K562 (cell line): ENCODE results near the gene CENPA. TPM values are rescaled to one million over a fixed set of nuclear protein-coding genes. Genes with fewer than 3 reads are reported as not detected.

Experiments used
- LCOR ChIP-seq: sonication (generic); formaldehyde crosslinking; IDR thresholded peaks from 2 replicates; pipeline ENCODE4 v1.8.0; 2022; ENCODE audit warnings: mild to moderate bottlenecking, missing genetic modification reagents
- POU5F1 ChIP-seq: fragments of 150-350 bp; IDR thresholded peaks from 2 replicates; pipeline ENCODE4 v1.6.1; 2014; ENCODE audit warnings: borderline replicate concordance, low read length, low read depth, mild to moderate bottlenecking; ENCODE audit not compliant: partially characterized antibody
- RBM39 ChIP-seq: fragments of 200-400 bp; formaldehyde crosslinking; optimal IDR thresholded peaks from 2 replicates; pipeline ENCODE3; 2018; ENCODE audit warnings: low read depth, low read length
- RHOXF2B ChIP-seq: fragments of 250-450 bp; sonication (Bioruptor Pico); conservative IDR thresholded peaks from 2 replicates; pipeline ENCODE4 v1.5.1; 2021
- TFE3 ChIP-seq: fragments of 450-650 bp; formaldehyde crosslinking; IDR thresholded peaks from 2 replicates; pipeline ENCODE4 v1.4.0; 2020; ENCODE audit warnings: mild to moderate bottlenecking, mixed read lengths
- ZNF408 ChIP-seq: fragments of 250-450 bp; sonication (Bioruptor Pico); IDR thresholded peaks from 2 replicates; pipeline ENCODE4 v1.4.0; 2020; ENCODE audit warnings: low read depth, mild to moderate bottlenecking, moderate library complexity
- ZNF609 ChIP-seq: sonication (generic); formaldehyde crosslinking; IDR thresholded peaks from 2 replicates; pipeline ENCODE4 v1.8.1; 2023; ENCODE audit warnings: missing genetic modification reagents, mild to moderate bottlenecking, borderline replicate concordance
- polyA plus RNA-seq, 8 experiments: library from polyadenylated mRNA; depleted of rRNA in 4 of 8; stranded (reverse) in 5 of 8; unstranded in 3 of 8; fragments of >200 nt; fragmentation: Nextera tagmentation in 2 of 8; fragmentation: Illumina TruSeq in 1 of 8; extraction: Ambion mirVana in 2 of 8; extraction: Trizol in 1 of 8; gene quantifications; 2 replicates each; pipeline versions ENCODE4 v1.2.1 to v1.2.3, GENCODE V29; 2011 to 2014; ENCODE audit warnings: inconsistent platforms in 1 of 8, missing spikeins in 1 of 8
- total RNA-seq, 7 experiments: library from RNA; depleted of rRNA in 6 of 7; stranded (reverse); fragments of >200 nt in 6 of 7; fragmentation: Illumina TruSeq in 2 of 7; extraction: Trizol in 2 of 7; gene quantifications; 2 replicates each; pipeline versions ENCODE4 v1.2.1 to v1.2.3, GENCODE V29; 2011 to 2021; ENCODE audit warnings: low replicate concordance in 1 of 7
- TF ChIP-seq, protein P1 (sequence below), 2 experiments: fragments of 450-650 bp; formaldehyde crosslinking in 1 of 2; IDR thresholded peaks; 2 replicates each; pipeline versions ENCODE4 v1.4.0 to v1.6.1; 2014 to 2020; ENCODE audit warnings: mild to moderate bottlenecking in 2 of 2, borderline replicate concordance in 1 of 2, low read depth in 1 of 2

Gene CENPA
- total and polyA plus RNA-seq, 9 of the 15 experiments (the other 6 are each of a cell fraction or from before 2014, with no cell fraction given), result 11.3 to 61.7 (median 44.7) TPM

GRCh38 chr2:26764078-26764887 lies 21.6 kb upstream of the CENPA start, which contains the start of gene SLC35F6 (continued):
- TF ChIP-seq ZNF609 (CRISPR knock-in tag) (no peak), POU5F1 (no peak), TFE3 (CRISPR knock-in tag) (peak; percentile 100), LCOR (CRISPR knock-in tag) (no peak), RBM39 (no peak), ZNF408 (CRISPR knock-in tag) (no peak), RHOXF2B (CRISPR knock-in tag) (no peak)
- TF ChIP-seq, protein P1, sequence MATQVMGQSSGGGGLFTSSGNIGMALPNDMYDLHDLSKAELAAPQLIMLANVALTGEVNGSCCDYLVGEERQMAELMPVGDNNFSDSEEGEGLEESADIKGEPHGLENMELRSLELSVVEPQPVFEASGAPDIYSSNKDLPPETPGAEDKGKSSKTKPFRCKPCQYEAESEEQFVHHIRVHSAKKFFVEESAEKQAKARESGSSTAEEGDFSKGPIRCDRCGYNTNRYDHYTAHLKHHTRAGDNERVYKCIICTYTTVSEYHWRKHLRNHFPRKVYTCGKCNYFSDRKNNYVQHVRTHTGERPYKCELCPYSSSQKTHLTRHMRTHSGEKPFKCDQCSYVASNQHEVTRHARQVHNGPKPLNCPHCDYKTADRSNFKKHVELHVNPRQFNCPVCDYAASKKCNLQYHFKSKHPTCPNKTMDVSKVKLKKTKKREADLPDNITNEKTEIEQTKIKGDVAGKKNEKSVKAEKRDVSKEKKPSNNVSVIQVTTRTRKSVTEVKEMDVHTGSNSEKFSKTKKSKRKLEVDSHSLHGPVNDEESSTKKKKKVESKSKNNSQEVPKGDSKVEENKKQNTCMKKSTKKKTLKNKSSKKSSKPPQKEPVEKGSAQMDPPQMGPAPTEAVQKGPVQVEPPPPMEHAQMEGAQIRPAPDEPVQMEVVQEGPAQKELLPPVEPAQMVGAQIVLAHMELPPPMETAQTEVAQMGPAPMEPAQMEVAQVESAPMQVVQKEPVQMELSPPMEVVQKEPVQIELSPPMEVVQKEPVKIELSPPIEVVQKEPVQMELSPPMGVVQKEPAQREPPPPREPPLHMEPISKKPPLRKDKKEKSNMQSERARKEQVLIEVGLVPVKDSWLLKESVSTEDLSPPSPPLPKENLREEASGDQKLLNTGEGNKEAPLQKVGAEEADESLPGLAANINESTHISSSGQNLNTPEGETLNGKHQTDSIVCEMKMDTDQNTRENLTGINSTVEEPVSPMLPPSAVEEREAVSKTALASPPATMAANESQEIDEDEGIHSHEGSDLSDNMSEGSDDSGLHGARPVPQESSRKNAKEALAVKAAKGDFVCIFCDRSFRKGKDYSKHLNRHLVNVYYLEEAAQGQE (IDR thresholded peaks at IDR 0.05; ENCODE audit: borderline replicate concordance), result peak; percentile 87
- TF ChIP-seq, protein P1 (CRISPR knock-in tag; IDR thresholded peaks at IDR 0.05; ENCODE audit: low read depth), result 0 out of 2 replicates have a peak, but pooled peaks have one; percentile 59
